Pancreas (tissue), 10 donors: ENCODE measurements around the gene KLK13. TPM values are rescaled to one million over a fixed set of nuclear protein-coding genes. Genes with fewer than 3 reads are reported as not detected.
A peak's percentile ranks its signal among the peaks of the same experiment; 100 is the strongest.

Experiments used
- ATAC-seq, 4 donors: fragments of 200-7000 bp; cut with Tn5 transposase; one replicate each; pipeline versions ENCODE4 v1.8.0 to v1.9.1; 2020; ENCODE audit warnings: mild to moderate bottlenecking in 4 of 4, moderate library complexity in 4 of 4
- DNase-seq, 6 donors: peaks; one replicate each; pipeline ENCODE4 v3.0.0-alpha.2; 2020
- FAIRE-seq: peaks from 2 replicates; lab custom pipeline; 2012; peaks lifted over from hg19 to GRCh38; lab: Jason Lieb, UNC
- H3K27ac ChIP-seq, 4 donors: fragments of 200-600 bp; sonication (generic); 1 replicate in 3 of 4; 2 replicates in 1 of 4; pipeline versions ENCODE4 v1.5.0 to v1.8.0; 2020
- H3K27me3 ChIP-seq, 4 donors: fragments of 200-600 bp; one replicate each; pipeline ENCODE4 v1.8.0; 2021
- H3K36me3 ChIP-seq, 3 donors: fragments of 200-600 bp; sonication (generic) in 1 of 3; one replicate each; pipeline versions ENCODE4 v1.5.0 to v1.8.0; 2020 to 2021
- H3K4me1 ChIP-seq, 3 donors: fragments of 200-600 bp; one replicate each; pipeline ENCODE4 v1.8.0; 2021
- H3K4me3 ChIP-seq, 4 donors: fragments of 200-600 bp; sonication (generic) in 2 of 4; one replicate each; pipeline versions ENCODE4 v1.5.0 to v1.8.0; 2020 to 2021
- H3K9me3 ChIP-seq, 4 donors: fragments of 200-600 bp; one replicate each; pipeline ENCODE4 v1.8.0; 2021
- WGBS, 2 donors: extraction: QIAGEN DNeasy Blood & Tissue Kit; methylation state at CpG; one replicate each; pipeline ENCODE4 v1.1.7; 2013; 5-methylcytosine and 5-hydroxymethylcytosine counted together
- intact Hi-C, 3 donors: fragments of 100-400 bp; cut with DNase I; formaldehyde crosslinking; loops; one replicate each; pipeline versions ENCODE4 v1.11.1 to v1.14.2; 2022
- polyA plus RNA-seq, 2 donors: library from polyadenylated mRNA; stranded (reverse); fragments of 200-250 nt; gene quantifications; one replicate each; pipeline ENCODE4 v1.2.3, GENCODE V29; 2013
- total RNA-seq, 6 donors: library from RNA; stranded (reverse); fragmentation: NEBNext Ultra II Directional in 4 of 6; extraction: Animal tissue kit (Norgen Biotek cat#: 25700) in 4 of 6; gene quantifications; one replicate each; pipeline versions ENCODE4 v1.2.1 to v1.2.4, GENCODE V29; 2021 to 2023
- TF ChIP-seq, protein P1 (sequence below), 4 donors: fragments of 200-600 bp; sonication (generic) in 3 of 4; IDR thresholded peaks; one replicate each; pipeline versions ENCODE4 v1.5.0 to v1.8.0; 2021; ENCODE audit warnings: antibody characterized with exemption in 4 of 4
- donor health status: healthy with polysubstance abuse.
- donor health status: DM: no; HTN: no; CAD: no; lungs with moderate emphysema.
- donor health status: DM: no; HTN: no; CAD: no.
- donor health status: control.
- donor health status: control.
- donor health status: Bipolar disorder and iron deficiency.
- donor health status: DM: yes; HTN: yes; CAD: no.
- donor health status: DM: no; HTN: no; CAD: no.
- donor health status: DM: no; HTN: no; CAD: no.
- donor health status: DM: yes; HTN: yes; CAD: no.

KLK13 gene
- total and polyA plus RNA-seq, 8 donors = 0.59 to 6.4 (median 2.7) TPM; not detected in 1

DNA sequence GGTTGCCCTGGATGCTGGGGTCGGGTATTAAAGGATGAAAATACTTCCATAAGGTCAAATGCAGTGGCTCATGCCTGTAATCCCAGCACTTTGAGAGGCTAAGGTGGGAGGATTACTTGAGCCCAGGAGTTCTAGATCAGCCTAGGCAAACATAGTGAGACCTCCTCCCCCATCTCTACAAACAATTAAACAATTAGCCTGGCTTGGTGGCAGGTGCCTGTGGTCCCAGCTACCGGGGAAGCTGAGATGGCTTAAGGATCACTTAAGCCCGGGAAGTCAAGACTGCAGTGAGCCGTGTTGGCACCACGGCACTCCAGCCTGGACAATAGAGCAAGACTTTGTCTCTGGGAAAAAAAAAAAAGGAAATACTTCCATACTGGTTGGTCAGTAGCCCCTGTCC lies 40.0 kb downstream of the KLK13 start:
- FAIRE-seq = no peak

DNA sequence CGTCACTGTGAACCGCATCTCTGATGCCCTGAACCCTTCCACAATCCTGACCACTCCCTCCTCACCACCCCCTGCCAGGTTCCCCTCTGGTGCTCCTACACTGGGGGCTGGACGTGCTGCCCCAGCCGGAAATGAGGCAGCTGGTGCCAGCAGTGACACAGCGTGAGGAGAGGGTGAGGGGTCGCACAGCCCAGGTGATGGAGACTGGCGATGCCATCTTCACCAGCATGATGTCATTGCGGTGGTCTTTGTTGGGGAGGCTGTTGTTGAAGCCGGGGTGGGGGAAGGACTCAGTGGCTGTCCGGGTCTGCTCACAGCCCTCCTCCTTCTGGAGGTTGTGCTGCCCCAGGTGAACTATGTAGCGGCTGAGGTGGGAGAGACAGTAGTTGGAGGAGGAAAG lies 40.9 kb downstream of the KLK13 start:
- no peak for FAIRE-seq
- intact Hi-C loops = loop anchor here in 1 of 3 donors (5.0 kb wide), 1 partner anchor 68 kb away; no protein-coding TSS in a partner anchor

More for the DNA sequence above, 40.0 kb downstream of the KLK13 start:
- Histone ChIP-seq H3K27me3 (no peaks in the 10 kb centered on the region), H3K9me3 (no peaks in the 10 kb centered on the region), H3K36me3 (no peaks in the 10 kb centered on the region), H3K27ac (peak overlapping the region in 2 of 4 donors; percentile 62 to 68), H3K4me1 (peaks cover 0 to 12% (median 0%) of the 10 kb centered on the region in 3 donors), H3K4me3 (no peak overlapping the region)
- TF ChIP-seq, protein P1, sequence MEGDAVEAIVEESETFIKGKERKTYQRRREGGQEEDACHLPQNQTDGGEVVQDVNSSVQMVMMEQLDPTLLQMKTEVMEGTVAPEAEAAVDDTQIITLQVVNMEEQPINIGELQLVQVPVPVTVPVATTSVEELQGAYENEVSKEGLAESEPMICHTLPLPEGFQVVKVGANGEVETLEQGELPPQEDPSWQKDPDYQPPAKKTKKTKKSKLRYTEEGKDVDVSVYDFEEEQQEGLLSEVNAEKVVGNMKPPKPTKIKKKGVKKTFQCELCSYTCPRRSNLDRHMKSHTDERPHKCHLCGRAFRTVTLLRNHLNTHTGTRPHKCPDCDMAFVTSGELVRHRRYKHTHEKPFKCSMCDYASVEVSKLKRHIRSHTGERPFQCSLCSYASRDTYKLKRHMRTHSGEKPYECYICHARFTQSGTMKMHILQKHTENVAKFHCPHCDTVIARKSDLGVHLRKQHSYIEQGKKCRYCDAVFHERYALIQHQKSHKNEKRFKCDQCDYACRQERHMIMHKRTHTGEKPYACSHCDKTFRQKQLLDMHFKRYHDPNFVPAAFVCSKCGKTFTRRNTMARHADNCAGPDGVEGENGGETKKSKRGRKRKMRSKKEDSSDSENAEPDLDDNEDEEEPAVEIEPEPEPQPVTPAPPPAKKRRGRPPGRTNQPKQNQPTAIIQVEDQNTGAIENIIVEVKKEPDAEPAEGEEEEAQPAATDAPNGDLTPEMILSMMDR (IDR thresholded peaks at IDR 0.05) = no peak
- 14 to 30% methylated on average over 5 of the region's 5 CpGs for WGBS, 2 donors
- ATAC-seq (no peak), DNase-seq (peak in 1 of 6 donors; percentile 44)
- intact Hi-C loops = loop anchor here in 2 of 3 donors (5.0 kb wide), 1 partner anchor 67 kb away; no protein-coding TSS in a partner anchor

DNA sequence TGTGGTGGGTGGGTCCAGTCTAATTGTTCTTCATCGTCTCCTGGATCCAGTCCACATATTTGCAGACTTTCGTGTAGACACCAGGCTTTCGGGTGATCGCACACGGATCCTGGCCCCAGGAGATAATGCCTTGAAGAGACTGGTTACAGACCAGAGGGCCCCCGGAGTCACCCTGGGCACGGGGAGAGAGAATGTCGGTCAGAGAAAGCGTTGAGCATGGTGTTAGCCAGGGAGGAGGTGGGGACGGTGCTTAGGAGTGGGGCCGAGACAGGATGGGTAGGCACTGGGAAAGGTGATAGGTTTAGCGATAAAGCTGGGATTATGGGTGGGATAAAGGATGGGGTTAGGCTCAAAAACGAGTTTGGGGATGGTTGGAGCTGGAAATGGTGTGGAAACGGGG lies 42.4 kb downstream of the KLK13 start:
- ATAC-seq (no peak), DNase-seq (peak in 1 of 6 donors; percentile 48), FAIRE-seq (no peak)
- Histone ChIP-seq H3K36me3 (no peaks in the 10 kb centered on the region), H3K27ac (no peak overlapping the region), H3K4me1 (peaks cover 0 to 12% (median 0%) of the 10 kb centered on the region in 3 donors), H3K27me3 (no peaks in the 10 kb centered on the region), H3K4me3 (no peak overlapping the region), H3K9me3 (no peaks in the 10 kb centered on the region)
- WGBS, 2 donors = 66 to 69% methylated on average over 14 of the region's 14 CpGs
- TF ChIP-seq, protein P1 (IDR thresholded peaks at IDR 0.05) = no peak
- intact Hi-C loops = loop anchor here in 1 of 3 donors (5.0 kb wide), 1 partner anchor 70 kb away; no protein-coding TSS in a partner anchor

More for the DNA sequence above, 40.9 kb downstream of the KLK13 start:
- TF ChIP-seq, protein P1 (IDR thresholded peaks at IDR 0.05) = no peak
- Histone ChIP-seq H3K4me1 (peaks cover 0 to 12% (median 0%) of the 10 kb centered on the region in 3 donors), H3K36me3 (no peaks in the 10 kb centered on the region), H3K27ac (no peak overlapping the region), H3K27me3 (no peaks in the 10 kb centered on the region), H3K4me3 (no peak overlapping the region), H3K9me3 (no peaks in the 10 kb centered on the region)
- 79 to 80% methylated on average over 11 of the region's 11 CpGs for WGBS, 2 donors
- ATAC-seq = no peak
- DNase-seq = peak in 2 of 6 donors; percentile 28 to 40

DNA sequence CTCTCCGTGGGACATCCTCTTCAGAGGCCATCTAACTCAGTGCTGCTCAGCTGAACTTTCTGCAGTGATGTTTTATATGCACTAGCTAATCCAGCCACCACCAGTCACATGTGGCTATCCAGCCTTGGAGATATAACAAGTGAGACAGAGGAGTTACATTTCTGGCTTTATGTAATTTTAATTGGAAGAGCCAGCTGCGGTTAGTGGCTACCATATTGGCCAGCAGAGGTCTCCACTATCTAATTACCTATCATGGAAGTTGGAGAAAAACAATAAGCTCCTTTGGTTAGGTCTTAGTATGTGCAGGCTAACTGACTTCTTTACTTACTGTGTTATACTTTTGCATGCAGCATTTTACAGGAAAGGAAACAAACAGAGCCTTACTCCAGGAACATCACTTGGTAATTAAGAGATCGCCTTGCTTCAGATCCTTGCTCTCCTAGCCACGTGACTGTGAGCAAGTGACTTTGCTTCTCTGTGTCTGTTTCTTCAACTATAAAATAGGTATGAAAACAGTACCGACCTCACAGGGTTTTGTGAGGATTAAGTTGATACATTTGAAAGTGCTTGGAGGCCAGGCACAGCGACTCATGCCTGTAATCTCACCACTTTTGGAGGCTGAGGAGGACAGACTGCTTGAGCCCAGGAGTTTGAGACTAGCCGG lies 43.8 kb downstream of the KLK13 start:
- ATAC-seq = peak; percentile 51 to 61 (median 56)
- intact Hi-C loops = loop anchor here in 1 of 3 donors (5.0 kb wide), 1 partner anchor 71 kb away; no protein-coding TSS in a partner anchor
- H3K4me1 ChIP-seq = peaks cover 0 to 12% (median 0%) of the 10 kb centered on the region in 3 donors
- no peak overlapping the region for H3K27ac ChIP-seq
- no peaks in the 10 kb centered on the region for H3K9me3 ChIP-seq
- H3K27me3 ChIP-seq = no peaks in the 10 kb centered on the region
- H3K4me3 ChIP-seq = no peak overlapping the region
- WGBS, 2 donors = 28 to 36% methylated on average over 7 of the region's 7 CpGs
- DNase-seq = peak in 2 of 6 donors; percentile 6 to 47
- H3K36me3 ChIP-seq = no peaks in the 10 kb centered on the region
- FAIRE-seq = no peak
- TF ChIP-seq, protein P1 (IDR thresholded peaks at IDR 0.05) = peak; percentile 30 to 57 (median 40)

DNA sequence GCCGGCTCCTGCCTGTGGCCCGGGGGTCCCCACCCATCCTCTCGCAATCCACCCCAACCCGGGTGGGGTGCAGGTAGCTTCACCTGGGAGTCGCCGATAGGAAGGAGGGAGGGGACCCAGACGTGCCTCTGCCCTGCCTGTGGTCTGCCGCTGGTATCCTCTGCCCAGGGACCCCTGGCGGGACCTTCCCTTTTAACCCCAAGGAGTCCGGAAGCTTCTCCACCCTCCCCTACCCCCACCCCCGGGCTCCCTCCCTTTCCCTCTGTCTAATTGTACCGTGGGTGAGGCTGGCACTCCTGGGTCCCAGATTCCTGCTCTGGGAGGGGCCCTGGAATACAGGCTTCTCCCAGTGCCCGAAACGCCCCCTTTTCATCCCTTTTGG lies 45.4 kb downstream of the KLK13 start, which contains the start of gene KLK10:
Gene KLK10, minus strand, starts transcription at position 166 of the 382 bp plus-strand sequence. CDS start 579 bp downstream, outside the sequence.
- DNase-seq (no peak), ATAC-seq (no peak), FAIRE-seq (no peak)
- Histone ChIP-seq H3K36me3 (no peaks in the 10 kb centered on the region), H3K9me3 (no peaks in the 10 kb centered on the region), H3K27ac (no peak within 1 kb of the TSS), H3K4me1 (peaks cover 0 to 7% (median 0%) of the 10 kb centered on the region in 3 donors), H3K27me3 (no peaks in the 10 kb centered on the region), H3K4me3 (peak within 1 kb of the TSS in 1 of 4 donors; percentile 32)
- intact Hi-C loops = no loop called here
- TF ChIP-seq, protein P1 (IDR thresholded peaks at IDR 0.05) = no peak
- WGBS, 2 donors = 36 to 48% methylated on average over 13 to 14 of the region's 14 CpGs
